ENCODE measurements around the gene AUH.
A peak's percentile ranks its signal among the peaks of the same experiment; 100 is the strongest.
"Not testable (repeated sequence)": the region's sequence is repeated elsewhere in the genome, so short reads cannot be mapped to it uniquely, and the experiment has no call there.

The AUH gene, protein sequence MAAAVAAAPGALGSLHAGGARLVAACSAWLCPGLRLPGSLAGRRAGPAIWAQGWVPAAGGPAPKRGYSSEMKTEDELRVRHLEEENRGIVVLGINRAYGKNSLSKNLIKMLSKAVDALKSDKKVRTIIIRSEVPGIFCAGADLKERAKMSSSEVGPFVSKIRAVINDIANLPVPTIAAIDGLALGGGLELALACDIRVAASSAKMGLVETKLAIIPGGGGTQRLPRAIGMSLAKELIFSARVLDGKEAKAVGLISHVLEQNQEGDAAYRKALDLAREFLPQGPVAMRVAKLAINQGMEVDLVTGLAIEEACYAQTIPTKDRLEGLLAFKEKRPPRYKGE

DNA sequence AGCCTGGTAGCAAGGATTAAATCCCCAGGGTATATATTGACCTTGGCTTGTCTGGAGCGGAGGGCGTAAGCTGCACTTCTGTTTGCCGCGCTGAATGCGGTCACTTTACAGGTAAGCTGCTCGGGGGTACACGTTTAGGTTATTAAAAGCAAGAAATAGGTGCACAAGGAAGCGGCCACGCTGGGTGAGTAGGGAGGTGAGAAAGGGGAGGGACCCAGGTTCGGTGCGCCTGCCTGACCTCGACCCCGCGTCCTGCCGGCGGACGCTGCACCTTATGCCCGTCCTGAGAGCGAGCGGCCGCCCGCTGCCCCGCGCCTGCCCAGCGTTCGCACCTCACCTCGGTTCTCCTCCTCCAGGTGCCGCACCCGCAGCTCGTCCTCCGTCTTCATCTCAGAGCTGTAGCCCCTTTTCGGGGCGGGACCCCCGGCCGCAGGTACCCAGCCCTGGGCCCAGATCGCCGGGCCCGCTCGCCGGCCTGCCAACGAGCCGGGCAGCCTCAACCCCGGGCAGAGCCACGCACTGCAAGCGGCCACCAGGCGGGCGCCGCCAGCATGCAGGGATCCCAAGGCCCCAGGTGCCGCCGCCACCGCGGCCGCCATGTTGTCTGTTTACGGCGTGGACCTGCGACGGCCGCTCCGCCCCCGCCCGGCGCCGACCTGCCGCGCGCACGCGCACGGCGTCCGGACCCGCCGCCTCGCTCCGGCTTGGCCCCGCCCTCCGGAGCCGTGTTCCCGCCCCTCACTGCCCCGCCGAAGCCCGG is at the start of gene AUH:
Gene AUH, minus strand, starts transcription at position 628 of the 760 bp plus-strand sequence. Its CDS starts 29 bp downstream, at position 599.
- DNase-seq (ENCODE audit: insufficient read length, low spot score) (peak; percentile 84), FAIRE-seq (peak; percentile 58)

DNA sequence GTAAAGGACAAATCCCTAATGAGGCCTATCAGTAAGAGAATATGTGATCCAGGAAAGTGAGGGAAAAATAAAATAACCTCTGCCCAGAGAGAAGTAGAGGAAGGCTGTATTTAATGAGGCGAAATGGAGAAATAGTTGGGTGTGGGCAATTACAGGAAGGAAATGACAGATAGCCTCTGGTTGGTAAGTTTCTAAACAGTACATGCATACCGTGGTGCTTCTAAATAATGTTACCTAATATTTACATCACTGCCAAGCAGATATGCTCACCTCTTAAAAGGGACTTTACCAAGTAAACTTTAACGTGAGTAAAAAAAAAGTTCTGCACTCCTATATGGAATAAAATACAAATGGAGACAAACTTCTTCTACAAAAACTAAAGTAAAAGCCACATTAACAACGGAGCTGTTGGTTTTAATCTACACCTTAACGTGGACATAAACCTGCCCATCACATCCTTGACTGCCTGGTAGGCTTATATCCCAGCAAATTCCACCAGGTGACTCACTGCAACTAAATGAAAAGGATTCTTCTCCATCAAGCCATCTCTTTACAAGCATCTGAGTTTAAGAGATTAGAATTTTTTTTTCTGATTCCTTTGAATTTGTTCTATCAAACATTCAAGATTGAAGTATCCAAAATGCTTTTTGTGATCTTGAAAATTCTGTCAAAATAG is 49.5 kb upstream of the AUH start:
- DNase-seq (ENCODE audit: insufficient read length, low spot score) (no peak), FAIRE-seq (no peak)

DNA sequence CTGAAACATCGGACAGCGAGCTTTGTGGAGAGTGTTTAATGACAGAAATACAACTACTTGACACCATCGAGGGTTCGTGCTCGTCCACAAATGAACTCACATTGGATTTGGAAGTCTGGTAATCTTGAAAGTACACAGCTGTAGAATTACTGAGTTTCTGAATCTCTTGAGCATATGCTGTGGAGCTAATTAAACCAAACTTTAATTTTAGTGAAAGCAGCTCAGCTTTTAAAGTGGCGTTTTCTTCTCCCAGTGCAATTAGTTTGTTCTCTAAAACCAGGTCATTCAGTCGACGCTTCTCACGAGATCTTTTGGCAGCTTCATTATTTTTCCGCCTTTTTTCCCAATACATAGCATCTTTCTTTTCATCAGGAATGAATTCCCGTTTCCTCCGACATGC is 48.4 kb upstream of the AUH start:
- DNase-seq (ENCODE audit: insufficient read length, low spot score) (no peak), FAIRE-seq (no peak)

DNA sequence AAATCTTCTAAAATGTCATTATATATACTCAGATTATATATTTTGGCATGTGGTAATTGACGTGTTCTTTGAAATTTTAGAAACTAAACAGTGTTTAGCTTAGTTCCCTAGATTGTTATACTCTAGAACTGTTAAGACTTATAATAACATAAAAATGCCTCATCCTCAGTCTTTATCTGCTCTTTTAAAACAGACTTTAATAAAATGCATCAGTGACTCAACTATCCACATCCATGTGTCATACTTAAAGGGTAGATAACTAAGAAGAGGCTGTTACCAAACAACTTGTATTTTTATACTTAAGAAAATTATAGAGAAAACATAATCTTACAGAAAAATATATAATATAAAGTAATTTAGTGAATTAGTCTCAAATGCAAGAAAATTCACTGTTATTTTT is 46.8 kb upstream of the AUH start:
- DNase-seq (ENCODE audit: insufficient read length, low spot score) (no peak), FAIRE-seq (no peak)

DNA sequence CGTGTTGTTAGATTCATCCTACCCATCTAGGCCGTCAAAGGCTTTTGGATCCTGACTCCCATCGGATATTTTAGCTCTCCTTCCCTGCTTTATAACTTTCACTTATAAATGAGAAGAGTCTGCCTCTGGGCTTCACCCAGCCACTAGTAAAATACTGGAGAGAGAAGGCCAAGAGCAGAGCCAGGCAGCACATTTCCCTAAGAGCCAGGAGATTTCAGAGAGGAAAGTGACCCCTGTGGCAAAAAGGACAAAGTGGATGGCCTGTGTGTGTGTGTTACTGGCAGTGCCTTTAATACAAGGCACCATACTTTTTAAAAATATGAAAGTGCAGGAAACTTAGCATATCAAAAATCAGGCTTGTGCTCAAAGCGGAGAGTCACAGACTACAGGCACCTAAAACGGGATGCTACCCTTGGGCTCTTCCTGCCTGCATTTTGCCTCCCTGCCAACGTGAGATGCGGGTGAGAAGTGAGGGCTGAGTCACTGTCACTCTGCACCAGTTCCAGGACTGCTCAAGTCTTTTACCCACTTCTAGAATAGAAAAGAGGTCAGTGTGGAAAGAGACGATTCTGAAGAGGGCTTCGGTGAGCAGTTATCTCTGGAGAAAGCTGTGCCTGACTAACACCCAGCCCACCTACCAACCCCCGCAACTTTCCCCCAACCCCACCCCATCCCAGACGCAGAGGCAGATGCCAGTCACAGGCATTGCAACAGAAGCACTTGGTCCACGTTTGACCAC is 46.0 kb upstream of the AUH start:
- DNase-seq (ENCODE audit: insufficient read length, low spot score) (no peak), FAIRE-seq (no peak)

DNA sequence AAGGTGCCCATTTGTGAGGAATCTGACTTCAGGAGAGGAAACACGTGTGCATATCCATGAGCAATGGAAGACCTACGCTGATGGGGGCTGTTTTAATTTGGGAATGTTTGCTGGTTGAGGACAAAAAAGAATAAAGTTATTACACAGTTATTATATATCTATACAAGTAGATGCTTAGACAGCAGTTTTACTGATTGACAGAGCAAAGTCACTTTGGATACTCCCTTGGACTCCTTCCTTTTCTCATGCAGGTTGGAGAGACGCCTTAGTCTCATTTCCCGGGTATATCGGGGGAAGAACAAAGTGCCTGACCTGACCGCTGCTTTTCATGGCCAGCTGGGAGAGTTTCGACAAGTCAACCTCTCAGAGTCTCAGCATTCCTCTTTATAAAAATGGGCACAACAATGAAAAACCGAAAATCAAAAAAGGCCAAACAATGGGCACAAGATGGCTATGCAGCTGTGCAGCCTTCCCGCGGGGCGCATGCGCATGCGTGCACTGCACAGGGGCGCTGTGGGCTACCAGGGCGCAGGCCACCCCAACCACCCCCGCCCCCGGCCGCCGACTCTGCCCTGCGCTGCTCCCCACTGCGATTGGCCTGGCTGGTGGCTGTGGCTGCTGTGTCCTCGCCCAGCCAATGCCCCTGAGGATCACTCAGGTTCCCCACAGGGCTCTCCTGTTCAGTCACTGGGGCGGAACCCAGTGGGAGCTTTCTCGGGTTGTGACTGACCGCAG is 43.8 kb upstream of the AUH start:
- FAIRE-seq (no peak), DNase-seq (ENCODE audit: insufficient read length, low spot score) (no peak)

DNA sequence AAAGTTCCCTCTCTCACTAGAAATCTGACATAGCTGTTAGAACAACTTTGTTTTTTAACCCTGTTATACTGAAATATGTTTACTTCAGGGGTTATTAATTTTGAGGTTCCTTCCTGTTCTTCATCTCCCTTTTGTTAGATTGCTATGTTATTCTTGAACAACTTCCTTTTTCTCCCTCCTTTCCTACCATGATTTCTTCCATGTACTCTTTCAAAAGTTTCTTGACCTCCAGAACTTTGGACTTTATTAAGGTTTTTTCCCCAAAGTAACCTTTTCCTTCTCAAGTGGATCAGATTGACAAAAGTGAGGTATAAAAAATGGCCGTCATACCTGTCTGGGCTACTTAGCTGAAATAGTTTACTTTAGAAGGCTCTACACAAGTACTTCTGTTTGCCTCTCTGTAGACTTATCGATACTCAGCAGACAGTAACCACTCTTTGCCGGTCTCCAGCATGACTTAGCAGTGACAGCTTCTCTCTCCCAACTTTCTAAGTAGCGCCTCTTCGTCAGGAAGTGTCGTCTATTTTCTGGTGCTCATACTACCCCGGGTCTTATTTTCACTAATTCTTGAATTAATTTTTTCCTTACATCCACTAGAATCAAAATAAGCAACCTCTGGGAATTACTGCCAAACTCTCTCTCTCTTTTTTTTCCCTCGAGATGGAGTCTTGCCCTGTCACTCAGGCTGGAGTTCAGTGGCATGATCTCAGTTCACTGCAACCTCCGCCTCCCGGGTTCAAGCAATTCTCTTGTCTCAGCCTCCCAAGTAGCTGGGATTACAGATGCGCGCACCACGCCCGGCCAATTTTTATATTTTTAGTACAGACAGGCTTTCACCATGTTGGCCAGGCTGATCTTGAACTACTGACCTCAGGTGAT is 42.2 kb upstream of the AUH start:
- no peak for DNase-seq (ENCODE audit: insufficient read length, low spot score)
- FAIRE-seq, result no peak

DNA sequence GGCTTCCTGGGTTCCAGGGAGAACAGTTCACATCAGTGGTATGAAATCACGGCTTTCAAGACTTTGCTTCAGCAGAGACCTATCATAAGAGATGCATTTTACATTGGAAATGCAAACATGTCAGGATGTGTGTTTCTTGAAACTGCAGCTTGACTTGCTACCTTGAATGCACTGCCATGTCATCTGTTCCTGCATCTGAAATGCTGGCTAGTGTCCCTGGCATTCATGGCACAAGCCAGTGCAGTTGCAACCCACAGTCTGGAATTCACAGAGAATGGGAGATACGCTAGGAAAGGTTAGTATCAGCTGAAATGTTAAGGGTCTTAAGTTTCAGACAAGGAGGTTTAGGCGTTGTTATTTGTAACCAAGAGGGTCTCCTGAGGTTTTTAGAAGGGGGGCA is 37.2 kb upstream of the AUH start:
- FAIRE-seq (no peak), DNase-seq (ENCODE audit: insufficient read length, low spot score) (no peak)

DNA sequence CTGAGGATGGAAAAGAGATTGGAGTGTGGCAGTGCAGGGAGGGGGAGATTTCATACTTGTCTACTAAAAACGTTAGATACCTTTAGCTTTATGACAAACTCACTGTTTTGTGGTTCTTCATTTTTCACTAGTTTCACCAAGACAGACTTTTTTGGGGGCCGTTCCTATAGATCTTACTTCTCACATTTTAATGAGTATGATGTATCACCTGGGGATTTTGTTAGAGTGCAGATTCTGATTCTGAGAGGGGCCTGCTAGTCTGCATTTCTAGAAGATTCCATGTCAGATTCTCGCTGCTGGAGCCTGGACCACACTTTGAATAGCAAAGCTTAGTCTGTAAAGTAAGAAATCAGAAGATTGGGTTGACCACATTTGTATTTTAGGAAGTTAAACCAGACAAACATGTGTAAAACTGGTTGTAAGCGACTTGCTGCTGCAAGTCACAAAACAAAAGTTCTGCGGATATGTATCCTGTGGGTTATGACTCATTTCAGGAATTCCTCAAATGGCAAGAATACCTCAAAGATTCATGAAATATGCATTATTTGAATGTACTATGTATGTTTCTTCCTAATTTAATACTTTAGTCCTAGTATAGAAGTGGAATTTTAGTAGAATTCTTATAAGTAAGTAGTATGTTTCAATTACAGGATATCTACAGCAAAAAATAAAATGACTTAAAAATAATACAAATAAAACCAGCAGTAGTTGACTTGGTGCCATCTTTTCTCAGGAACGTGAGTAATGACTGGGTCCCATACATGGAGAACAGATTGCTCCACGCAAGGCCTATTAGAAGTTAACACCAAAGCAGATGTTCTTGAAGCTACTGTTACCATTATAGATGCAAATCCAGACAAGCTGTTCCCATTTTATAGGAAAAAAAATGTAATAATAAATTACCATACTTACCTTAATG is 34.1 kb upstream of the AUH start:
- FAIRE-seq (no peak), DNase-seq (ENCODE audit: insufficient read length, low spot score) (peak; percentile 41)

DNA sequence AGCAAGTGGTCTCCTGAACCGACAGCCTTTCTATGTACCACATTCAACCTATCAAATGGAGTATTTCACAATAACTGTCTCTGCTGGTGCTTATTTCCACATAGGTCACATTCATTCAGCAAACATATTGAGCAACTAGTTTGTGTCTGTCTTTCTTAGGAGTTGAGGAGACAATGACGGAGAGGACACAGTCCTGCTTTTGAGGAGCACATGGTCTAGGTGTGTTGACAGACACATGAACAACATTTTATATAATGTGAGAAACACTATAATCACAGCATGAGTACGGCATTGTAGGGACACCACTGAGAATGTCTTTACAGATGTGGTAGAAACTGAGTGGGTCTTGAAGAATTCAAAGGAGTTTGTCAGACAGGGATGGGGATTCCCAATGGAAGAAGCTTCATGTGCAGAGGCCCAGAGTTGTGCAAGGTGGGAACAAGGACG is 33.4 kb upstream of the AUH start:
- DNase-seq (ENCODE audit: insufficient read length, low spot score), result peak; percentile 22
- FAIRE-seq, result no peak

DNA sequence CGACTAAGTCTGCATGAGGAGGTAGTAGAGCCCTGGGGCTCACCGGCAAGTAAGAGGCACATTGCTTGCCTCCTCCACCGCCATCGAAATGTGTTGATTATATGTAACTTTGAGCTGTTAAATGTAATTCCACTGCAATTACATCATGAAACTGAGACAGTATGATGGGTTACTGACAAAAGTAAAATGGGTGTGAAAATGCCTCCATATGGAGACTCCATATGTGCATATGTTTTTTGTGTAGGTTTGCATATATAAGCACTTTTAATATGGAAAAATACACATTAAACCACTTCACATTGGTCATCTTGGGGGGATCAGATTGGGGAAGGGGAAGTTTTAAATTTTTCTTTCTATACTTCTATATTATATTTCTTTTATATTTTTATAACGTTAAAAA is 32.1 kb upstream of the AUH start:
- no peak for FAIRE-seq
- no peak for DNase-seq (ENCODE audit: insufficient read length, low spot score)

DNA sequence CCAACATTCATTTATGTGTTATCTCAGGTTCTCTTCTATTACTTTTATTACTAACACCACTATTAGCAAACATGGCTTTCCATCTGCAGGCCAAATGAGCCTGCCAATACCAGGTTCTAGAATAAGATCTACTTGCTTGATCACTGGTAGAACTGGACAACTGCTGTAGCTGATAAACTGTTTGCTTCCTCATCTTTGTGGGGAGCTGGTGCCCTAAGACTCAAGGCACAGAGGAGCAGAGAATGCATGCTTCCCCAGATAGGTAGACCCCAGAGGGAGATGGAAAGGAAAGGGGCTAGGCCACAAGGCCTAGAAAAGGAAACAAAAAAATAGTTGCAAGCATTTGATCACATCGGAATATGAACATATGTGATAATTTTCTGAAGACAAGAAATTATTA is 30.7 kb upstream of the AUH start:
- FAIRE-seq (no peak), DNase-seq (ENCODE audit: insufficient read length, low spot score) (no peak)

DNA sequence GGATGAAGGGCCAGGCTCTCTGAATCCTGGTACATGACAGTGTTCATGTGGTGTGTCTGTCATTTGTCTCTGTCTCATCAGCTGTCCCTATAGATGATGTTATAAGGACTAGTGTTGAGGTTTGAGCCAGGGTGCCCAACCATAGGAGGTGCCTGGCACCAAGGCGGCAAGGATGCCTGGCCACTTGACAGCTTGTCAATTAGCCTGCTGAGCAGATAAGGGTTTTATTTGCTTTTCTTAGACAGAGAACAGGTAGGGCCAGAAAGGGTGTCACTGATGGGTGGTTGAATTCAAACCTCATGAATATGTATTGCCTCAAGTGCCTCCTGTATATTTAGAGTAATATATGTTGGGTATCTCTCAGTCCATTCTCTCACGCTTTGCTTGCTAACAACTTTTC is 30.1 kb upstream of the AUH start:
- FAIRE-seq, result no peak
- no peak for DNase-seq (ENCODE audit: insufficient read length, low spot score)

DNA sequence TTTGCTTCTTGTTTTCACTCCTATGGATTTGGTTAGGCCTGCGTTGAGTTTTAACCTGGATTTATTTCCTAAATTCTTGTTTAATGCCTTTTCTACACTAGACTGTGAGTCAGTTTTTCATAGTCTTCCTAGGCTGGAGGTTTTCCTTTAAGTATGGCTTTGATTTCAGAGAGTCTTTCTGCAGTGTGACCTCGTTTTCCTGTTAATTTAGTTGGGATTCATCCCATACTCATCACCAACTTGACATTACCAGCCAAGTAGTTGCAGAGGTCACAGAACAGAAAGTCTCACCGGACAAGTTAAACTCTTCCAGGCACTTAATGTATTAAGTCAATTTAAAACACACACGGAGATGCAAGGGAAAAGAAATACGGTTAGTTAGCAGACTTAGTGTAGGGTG is 29.7 kb upstream of the AUH start:
- FAIRE-seq (no peak), DNase-seq (ENCODE audit: insufficient read length, low spot score) (no peak)

DNA sequence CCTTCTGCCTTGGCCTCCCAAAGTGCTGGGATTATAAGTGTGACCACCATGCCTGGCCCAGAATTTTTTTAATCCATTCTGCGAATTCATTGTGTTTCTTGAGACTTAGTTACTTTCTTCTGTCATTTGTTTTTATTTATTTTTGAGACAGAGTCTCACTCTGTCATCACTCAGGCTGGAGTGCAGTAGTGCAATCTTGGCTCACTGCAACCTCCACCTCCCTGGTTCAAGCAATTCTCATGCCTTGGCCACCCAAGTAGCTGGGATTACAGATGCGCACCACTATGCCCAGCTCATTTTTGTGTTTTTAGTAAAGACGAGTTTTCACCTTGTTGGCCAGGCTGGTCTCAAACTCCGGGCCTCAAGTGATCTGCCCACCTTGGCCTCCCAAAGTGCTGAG is 28.0 kb upstream of the AUH start:
- DNase-seq (ENCODE audit: insufficient read length, low spot score); FAIRE-seq: not testable (repeated sequence)

DNA sequence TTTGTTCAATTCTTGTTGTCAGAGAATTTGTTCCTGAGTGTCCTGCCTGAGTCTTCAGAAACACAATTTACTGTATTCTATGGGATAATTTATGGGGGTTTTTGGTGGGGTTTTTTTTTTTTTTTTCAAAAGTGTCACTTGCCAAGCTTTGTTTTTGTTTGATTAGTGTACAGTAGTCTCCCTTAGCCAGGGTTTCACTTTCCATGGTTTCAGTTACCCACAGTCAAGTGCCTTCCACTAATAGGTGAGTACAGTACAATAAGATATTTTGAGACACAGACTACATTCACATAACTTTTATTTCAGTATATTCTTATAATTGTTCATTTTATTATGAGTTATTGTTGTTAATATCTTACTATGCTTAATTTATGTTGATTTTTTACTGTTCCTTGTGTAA is 25.0 kb upstream of the AUH start:
- DNase-seq (ENCODE audit: insufficient read length, low spot score) (no peak), FAIRE-seq (no peak)

DNA sequence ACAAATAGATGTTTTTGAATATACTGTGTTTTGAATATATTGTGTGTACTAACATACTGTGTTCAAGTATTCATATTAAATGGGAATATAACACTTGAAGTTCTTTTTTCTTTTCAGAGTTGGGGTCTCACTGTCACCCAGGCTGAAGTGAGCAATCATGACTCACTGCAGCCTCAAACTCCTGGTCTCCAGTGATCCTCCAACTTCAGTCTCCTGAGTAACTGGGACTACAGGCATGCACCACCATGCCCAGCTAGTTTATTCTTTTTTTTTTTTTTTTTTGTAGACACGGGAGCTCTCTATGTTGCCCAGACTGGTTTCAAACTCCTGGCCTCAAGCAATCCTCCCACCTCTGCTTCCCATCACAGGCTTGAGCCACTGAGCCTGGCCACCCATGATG is 23.2 kb upstream of the AUH start:
- DNase-seq (ENCODE audit: insufficient read length, low spot score) (no peak), FAIRE-seq (no peak)

DNA sequence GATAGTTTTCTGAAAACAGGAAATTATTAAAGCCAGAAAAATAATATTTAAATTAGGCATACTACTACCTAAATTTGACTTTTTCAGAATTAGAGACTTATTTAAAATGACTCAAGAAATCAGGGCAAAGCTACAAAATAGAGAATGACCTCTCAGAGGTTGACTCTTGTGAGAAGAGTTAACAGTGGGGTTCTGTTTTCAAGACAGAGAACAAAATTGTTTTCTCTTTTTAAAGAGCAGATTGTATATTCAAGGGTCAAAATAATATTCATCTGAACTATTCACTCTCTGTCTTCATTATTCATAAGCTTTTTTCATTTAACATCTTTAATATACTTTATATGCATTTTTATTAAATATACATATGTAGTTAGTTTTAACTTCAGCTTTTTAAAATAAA is 21.9 kb upstream of the AUH start:
- FAIRE-seq, result no peak
- DNase-seq (ENCODE audit: insufficient read length, low spot score), result no peak

All from HTR-8/SVneo (cell line).